HG03460 (cell line): ENCODE data around the gene GSTCD.
"Not testable (repeated sequence)": the region's sequence is repeated elsewhere in the genome, so short reads cannot be mapped to it uniquely, and the experiment has no call there.

Experiments
- ATAC-seq: cut with Tn5 transposase; IDR thresholded peaks from one replicate; pipeline ENCODE4 v1.9.1; 2021; ENCODE audit not compliant: unreplicated experiment

Gene GSTCD

GRCh38 chr4:105708181-105709080 lies at the start of gene GSTCD, which contains the start of gene INTS12:
TSS of gene GSTCD (plus strand) at chr4:105708784. CDS start at chr4:105717614, 8,830 bp downstream.
TSS of gene INTS12 (minus strand) at chr4:105708689. CDS start at chr4:105700005, 8,684 bp downstream.
- ATAC-seq: peak; percentile 71

- no peak for ATAC-seq
These were observed 49.4 kb upstream of the GSTCD start for GRCh38 chr4:105659190-105659589.

- no peak for ATAC-seq
These were observed 47.6 kb upstream of the GSTCD start for GRCh38 chr4:105661028-105661427.

GRCh38 chr4:105662935-105663675 lies 45.5 kb upstream of the GSTCD start:
- no peak for ATAC-seq

GRCh38 chr4:105666693-105667092 lies 41.9 kb upstream of the GSTCD start:
- ATAC-seq: no peak

GRCh38 chr4:105670684-105671083 lies 37.9 kb upstream of the GSTCD start:
- no peak for ATAC-seq

- ATAC-seq: no peak
These were observed 37.3 kb upstream of the GSTCD start for GRCh38 chr4:105671301-105671700.

- no peak for ATAC-seq
These were observed 34.6 kb upstream of the GSTCD start for GRCh38 chr4:105674011-105674410.

GRCh38 chr4:105677709-105678108 lies 30.9 kb upstream of the GSTCD start:
- ATAC-seq: no peak

- no peak for ATAC-seq
These were observed 29.4 kb upstream of the GSTCD start for GRCh38 chr4:105679186-105679585.

GRCh38 chr4:105683038-105683437 lies 25.5 kb upstream of the GSTCD start:
- no peak for ATAC-seq

GRCh38 chr4:105686571-105686970 lies 22.0 kb upstream of the GSTCD start:
- no peak for ATAC-seq

GRCh38 chr4:105694812-105695211 lies 13.8 kb upstream of the GSTCD start:
- not testable (repeated sequence) for ATAC-seq

GRCh38 chr4:105695832-105696231 lies 12.8 kb upstream of the GSTCD start:
- ATAC-seq: not testable (repeated sequence)

GRCh38 chr4:105698607-105699006 lies 10.0 kb upstream of the GSTCD start:
- ATAC-seq: no peak

GRCh38 chr4:105707782-105708180 lies 803 bp upstream of the GSTCD start:
- ATAC-seq: no peak

GRCh38 chr4:105709081-105709450 lies 482 bp downstream of the GSTCD start:
- ATAC-seq: peak; percentile 34

- no peak for ATAC-seq
These were observed 1.5 kb downstream of the GSTCD start for GRCh38 chr4:105710012-105710600.

GRCh38 chr4:105710678-105711077 lies 2.1 kb downstream of the GSTCD start:
- ATAC-seq: no peak

GRCh38 chr4:105712766-105713165 lies 4.2 kb downstream of the GSTCD start:
- no peak for ATAC-seq

GRCh38 chr4:105714071-105714521 lies 5.5 kb downstream of the GSTCD start:
- ATAC-seq: peak; percentile 55
